Stimulated activated CD8-positive, alpha-beta memory T cell treated with anti-CD3 and anti-CD28 coated beads, Interleukin-7, amount 100 ng/mL, for 4 hours (primary cell): ENCODE measurements around the gene HP.
"Not testable (repeated sequence)": the region's sequence is repeated elsewhere in the genome, so short reads cannot be mapped to it uniquely, and the experiment has no call there.

ENCODE experiments used
- DNase-seq, 2 donors: peaks; one replicate each; pipeline ENCODE4 v3.0.0-alpha.2; 2020; ENCODE audit warnings: low read depth in 2 of 2

Gene HP

DNA sequence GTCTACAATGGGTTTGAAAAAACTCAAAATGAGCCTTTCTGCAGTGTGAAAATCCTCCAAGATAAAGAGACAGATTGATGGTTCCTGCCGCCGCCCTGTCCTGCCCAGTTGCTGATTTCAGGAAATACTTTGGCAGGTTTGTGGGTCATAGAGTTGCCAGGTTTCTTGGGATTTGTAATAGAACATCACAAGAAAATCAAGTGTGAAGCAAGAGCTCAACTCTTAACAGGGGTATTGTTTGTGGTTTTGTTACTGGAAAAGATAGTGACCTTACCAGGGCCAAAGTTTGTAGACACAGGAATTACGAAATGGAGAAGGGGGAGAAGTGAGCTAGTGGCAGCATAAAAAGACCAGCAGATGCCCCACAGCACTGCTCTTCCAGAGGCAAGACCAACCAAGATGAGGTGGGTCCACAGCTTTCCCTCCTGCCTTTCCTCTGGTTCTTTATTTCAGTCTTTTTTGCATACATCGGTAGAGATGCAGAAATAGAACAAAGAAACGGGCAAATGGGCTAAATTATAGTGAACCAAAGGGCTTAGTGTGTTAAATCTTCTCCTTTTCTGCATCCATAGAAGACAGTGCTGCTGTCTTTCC is at the start of gene HP:
Gene HP, plus strand, starts transcription at position 252 of the 594 bp plus-strand sequence. Its CDS starts 148 bp downstream, at position 400.
- not testable (repeated sequence) for DNase-seq

GRCh38 chr16:72008065-72008423 is 46.3 kb upstream of the HP start:
- DNase-seq, result not testable (repeated sequence)

GRCh38 chr16:72008424-72009216 is 45.7 kb upstream of the HP start, which contains the start of gene DHODH:
TSS of gene DHODH (plus strand) at chr16:72008744. CDS start at chr16:72008765, 21 bp downstream.
- peak; percentile 97 to 98 for DNase-seq

DNA sequence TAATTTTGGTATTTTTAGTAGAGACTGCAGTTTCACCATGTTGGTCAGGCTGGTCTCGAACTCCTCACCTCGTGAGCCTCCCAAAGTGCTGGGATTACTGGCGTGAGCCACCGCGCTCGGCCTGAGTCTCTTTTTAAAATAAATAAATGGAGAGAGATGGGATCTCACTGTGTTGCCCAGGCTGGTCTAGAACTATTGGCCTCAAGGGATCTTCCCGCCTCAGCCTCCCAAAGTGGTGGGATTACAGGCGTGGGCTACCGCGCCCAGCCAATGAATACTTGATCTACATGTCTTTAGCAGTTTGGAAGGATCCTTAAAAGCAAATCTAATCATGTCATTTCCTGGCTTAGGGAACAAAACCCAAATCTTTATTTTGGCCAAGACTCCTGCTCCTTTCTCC is 44.5 kb upstream of the HP start:
- DNase-seq, result no peak

DNA sequence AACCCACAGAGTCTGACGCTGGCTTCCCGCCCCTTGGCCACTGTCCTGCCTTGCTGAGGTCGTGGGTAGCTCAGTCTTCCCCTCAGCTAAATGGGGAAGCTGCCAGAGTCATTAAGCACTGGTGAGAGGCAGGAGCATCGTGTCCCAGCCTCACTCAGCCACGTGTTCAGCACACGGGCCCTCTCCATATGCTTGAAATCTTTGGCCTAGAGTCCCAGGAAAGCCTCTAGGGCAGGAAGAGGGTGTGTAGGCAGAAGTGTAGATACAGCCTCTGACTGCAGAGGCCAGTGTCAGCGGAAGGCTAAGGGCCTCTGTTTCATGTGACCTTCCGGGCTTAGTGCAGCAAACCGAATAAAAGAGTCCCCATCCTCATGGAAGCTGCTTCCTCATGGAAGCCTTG is 41.7 kb upstream of the HP start:
- DNase-seq, result no peak

DNA sequence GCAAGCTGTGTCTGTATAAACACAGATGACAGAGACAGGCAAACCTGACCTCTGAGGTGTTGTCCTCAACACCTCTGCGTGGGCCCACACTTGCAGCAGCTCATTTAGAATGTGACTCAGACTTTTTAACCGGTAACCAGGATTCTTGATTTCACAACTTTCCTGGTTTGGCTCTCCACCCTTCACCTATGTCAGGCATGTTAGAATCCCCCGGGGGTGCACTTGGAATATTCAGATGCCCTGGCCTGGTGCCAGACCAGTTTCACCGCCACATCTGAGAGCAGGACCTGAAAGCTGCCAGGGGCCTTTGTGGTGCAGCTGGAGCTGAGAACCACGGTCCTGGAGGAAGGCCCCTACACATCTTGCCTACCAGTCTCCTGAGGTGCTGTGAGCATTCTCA is 40.9 kb upstream of the HP start:
- no peak for DNase-seq

- no peak for DNase-seq
Measured at GRCh38 chr16:72013888-72014581, 40.3 kb upstream of the HP start.

DNA sequence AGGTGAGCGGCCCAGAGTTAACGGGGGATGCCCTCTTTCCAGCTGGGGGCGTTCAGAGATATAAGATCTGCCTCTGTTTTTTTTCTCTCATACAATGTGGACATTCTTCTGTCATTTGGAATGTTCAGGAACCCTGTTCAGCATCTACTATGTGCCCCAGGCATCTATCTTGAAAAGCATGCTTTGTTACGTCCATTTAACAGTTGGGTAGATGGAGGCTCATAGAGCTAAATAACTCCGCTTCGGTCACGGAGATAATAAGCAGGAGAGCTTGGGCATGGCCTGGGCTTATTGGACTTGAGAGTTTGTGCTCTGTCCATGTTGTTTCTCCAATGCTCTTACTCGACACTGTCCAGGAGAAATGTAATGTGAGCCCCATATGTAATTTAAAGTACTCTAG is 39.6 kb upstream of the HP start:
- no peak for DNase-seq

GRCh38 chr16:72015124-72015523 is 39.2 kb upstream of the HP start:
- no peak for DNase-seq

- DNase-seq, result no peak
Measured at GRCh38 chr16:72018470-72018869, 35.8 kb upstream of the HP start.

GRCh38 chr16:72021043-72021442 is 33.3 kb upstream of the HP start:
- no peak for DNase-seq

GRCh38 chr16:72022127-72022526 is 32.2 kb upstream of the HP start:
- no peak for DNase-seq

DNA sequence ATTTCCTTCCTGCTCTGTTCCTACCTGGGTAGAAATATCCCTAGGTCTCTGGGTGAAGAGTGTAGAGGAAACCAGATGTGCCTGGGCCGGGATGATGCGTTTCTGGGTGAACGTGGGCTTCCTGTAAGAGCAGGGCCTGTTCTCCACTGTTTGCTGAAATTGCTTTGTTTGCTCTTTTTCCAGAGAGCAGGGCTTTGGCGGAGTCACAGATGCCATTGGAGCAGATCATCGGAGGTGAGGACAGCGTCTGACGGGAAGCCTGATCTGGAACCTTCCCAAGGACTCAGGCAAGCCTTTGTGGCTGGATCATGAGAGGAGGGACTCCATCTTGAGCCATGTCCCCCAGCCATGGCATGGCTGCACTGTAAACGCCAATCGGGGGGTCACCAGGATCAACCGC is 30.3 kb upstream of the HP start:
- no peak for DNase-seq

- DNase-seq, result no peak
Measured at GRCh38 chr16:72024862-72025382, 29.4 kb upstream of the HP start.

GRCh38 chr16:72025404-72026114 is 28.7 kb upstream of the HP start:
- no peak for DNase-seq

- DNase-seq, result no peak
Measured at GRCh38 chr16:72027669-72028378, 26.5 kb upstream of the HP start.

- no peak for DNase-seq
Measured at GRCh38 chr16:72029567-72030271, 24.6 kb upstream of the HP start.

- no peak for DNase-seq
Measured at GRCh38 chr16:72033437-72033836, 20.9 kb upstream of the HP start.

- DNase-seq, result no peak
Measured at GRCh38 chr16:72036098-72036497, 18.2 kb upstream of the HP start.

- DNase-seq, result no peak
Measured at GRCh38 chr16:72042157-72042660, 12.1 kb upstream of the HP start.
